Endothelial cell (in vitro differentiated cells): ENCODE results near the gene GPER1. TPM values are rescaled to one million over a fixed set of nuclear protein-coding genes. Genes with fewer than 3 reads are reported as not detected.

Experiments
- DNase-seq: peaks from one replicate; pipeline ENCODE4 v3.0.0; 2021; ENCODE audit warnings: low spot score
- H3K27ac Mint-ChIP-seq: one replicate; pipeline ENCODE4 v1.8.0; 2021; ENCODE audit warnings: mixed read lengths, inconsistent platforms; ENCODE audit not compliant: unreplicated experiment
- H3K27me3 Mint-ChIP-seq: one replicate; pipeline ENCODE4 v1.8.0; 2021; ENCODE audit warnings: mild to moderate bottlenecking, moderate library complexity, mixed read lengths, inconsistent platforms; ENCODE audit not compliant: unreplicated experiment
- H3K36me3 Mint-ChIP-seq: one replicate; pipeline ENCODE4 v1.8.0; 2021; ENCODE audit warnings: mild to moderate bottlenecking, low read depth, mixed read lengths, inconsistent platforms; ENCODE audit not compliant: unreplicated experiment
- H3K4me1 Mint-ChIP-seq: one replicate; pipeline ENCODE4 v1.8.0; 2021; ENCODE audit warnings: mild to moderate bottlenecking, mixed read lengths, inconsistent platforms; ENCODE audit not compliant: unreplicated experiment
- H3K4me3 Mint-ChIP-seq: one replicate; pipeline ENCODE4 v1.8.0; 2021; ENCODE audit warnings: mild to moderate bottlenecking, mixed read lengths, inconsistent platforms; ENCODE audit not compliant: unreplicated experiment
- H3K9me3 Mint-ChIP-seq: one replicate; pipeline ENCODE4 v1.8.0; 2021; ENCODE audit warnings: mixed read lengths, inconsistent platforms; ENCODE audit not compliant: unreplicated experiment
- total RNA-seq: library from RNA; stranded (reverse); fragmentation: NEBNext Ultra II Directional; extraction: Animal tissue kit (Norgen Biotek cat#: 25700); gene quantifications from one replicate; pipeline ENCODE4 v1.2.1, GENCODE V29; 2021; ENCODE audit not compliant: unreplicated experiment
- TF ChIP-seq, protein P1 (sequence below): fragments of 200-600 bp; sonication (generic); IDR thresholded peaks from one replicate; pipeline ENCODE4 v1.5.0; 2021; ENCODE audit warnings: antibody characterized with exemption; ENCODE audit not compliant: unreplicated experiment

The GPER1 gene
- total RNA-seq, 1 donor from 2014 or later: 0.72 TPM

DNA sequence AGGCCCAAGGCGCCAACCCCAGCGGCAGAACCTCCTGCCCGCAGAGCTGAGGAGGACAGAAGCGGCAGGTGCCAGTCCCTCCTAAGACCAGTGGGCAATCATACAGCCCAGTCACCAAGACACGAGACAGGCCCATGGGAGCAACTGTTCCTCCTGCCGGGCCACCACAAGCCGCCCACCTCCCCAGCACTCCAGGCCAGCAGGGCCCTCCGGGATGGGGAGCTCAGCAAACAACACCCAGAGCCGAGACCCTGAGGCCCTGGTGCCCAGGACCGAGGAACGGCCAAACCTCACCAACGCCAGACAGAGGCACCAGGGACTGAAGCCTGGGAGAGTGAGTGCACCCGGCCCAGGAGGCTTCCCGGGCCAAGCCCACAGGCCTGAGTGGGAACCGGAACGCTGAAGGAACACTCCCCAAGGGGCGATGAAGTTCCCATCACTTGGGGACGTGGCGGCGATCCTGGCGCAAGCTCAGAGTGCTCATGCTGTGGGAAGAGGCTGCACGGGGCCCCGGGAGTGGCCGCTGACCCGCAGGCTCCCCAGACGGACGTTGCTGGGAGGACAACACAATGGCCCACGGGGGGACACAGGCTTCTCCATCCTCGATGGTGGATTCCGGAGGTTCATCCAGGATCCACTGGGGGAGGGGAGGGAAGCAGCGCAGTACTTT, 35.1 kb downstream of the GPER1 start:
- H3K4me3 Mint-ChIP-seq: no peak overlapping the region
- H3K27ac Mint-ChIP-seq: no peak overlapping the region
- no peaks in the 10 kb centered on the region for H3K9me3 Mint-ChIP-seq
- H3K4me1 Mint-ChIP-seq: no peaks in the 10 kb centered on the region
- no peaks in the 10 kb centered on the region for H3K36me3 Mint-ChIP-seq
- DNase-seq: no peak
- TF ChIP-seq, protein P1, sequence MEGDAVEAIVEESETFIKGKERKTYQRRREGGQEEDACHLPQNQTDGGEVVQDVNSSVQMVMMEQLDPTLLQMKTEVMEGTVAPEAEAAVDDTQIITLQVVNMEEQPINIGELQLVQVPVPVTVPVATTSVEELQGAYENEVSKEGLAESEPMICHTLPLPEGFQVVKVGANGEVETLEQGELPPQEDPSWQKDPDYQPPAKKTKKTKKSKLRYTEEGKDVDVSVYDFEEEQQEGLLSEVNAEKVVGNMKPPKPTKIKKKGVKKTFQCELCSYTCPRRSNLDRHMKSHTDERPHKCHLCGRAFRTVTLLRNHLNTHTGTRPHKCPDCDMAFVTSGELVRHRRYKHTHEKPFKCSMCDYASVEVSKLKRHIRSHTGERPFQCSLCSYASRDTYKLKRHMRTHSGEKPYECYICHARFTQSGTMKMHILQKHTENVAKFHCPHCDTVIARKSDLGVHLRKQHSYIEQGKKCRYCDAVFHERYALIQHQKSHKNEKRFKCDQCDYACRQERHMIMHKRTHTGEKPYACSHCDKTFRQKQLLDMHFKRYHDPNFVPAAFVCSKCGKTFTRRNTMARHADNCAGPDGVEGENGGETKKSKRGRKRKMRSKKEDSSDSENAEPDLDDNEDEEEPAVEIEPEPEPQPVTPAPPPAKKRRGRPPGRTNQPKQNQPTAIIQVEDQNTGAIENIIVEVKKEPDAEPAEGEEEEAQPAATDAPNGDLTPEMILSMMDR: no peak
- no peaks in the 10 kb centered on the region for H3K27me3 Mint-ChIP-seq

- DNase-seq: peak; percentile 87
- TF ChIP-seq, protein P1: peak; percentile 21
- H3K9me3 Mint-ChIP-seq: no peaks in the 10 kb centered on the region
- H3K27ac Mint-ChIP-seq: no peak overlapping the region
- no peak overlapping the region for H3K4me3 Mint-ChIP-seq
- no peaks in the 10 kb centered on the region for H3K36me3 Mint-ChIP-seq
- H3K4me1 Mint-ChIP-seq: no peaks in the 10 kb centered on the region
- no peaks in the 10 kb centered on the region for H3K27me3 Mint-ChIP-seq
These were observed 35.8 kb downstream of the GPER1 start for GRCh38 chr7:1123715-1124114.

DNA sequence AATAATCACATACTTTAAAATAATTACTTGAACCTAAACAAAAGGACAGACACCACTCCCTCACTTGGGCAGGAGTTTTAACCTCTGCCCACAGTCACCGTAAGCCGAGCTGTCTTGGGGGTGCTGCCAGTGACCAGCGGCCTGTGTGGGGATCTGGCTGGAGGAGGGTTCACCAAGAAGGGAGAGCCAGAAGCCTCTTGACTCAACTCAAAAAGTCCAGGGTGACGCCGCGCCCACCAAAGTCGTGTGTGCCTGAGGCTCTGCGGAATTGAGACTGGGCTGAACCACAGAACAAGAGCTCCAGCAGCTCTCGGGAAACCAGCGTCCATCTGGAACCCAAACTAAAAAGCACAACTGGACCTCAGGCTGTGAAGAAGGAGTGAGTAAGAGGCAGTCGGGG, 36.3 kb downstream of the GPER1 start:
- no peak overlapping the region for H3K27ac Mint-ChIP-seq

GRCh38 chr7:1124816-1125602, 37.1 kb downstream of the GPER1 start:
- Mint-ChIP-seq H3K27ac (no peak overlapping the region), H3K4me1 (no peaks in the 10 kb centered on the region), H3K27me3 (no peaks in the 10 kb centered on the region), H3K9me3 (no peaks in the 10 kb centered on the region), H3K4me3 (no peak overlapping the region), H3K36me3 (peaks cover 6% of the 10 kb centered on the region)
- TF ChIP-seq, protein P1: no peak
- no peak for DNase-seq

More for the DNA sequence above, 36.3 kb downstream of the GPER1 start:
- no peaks in the 10 kb centered on the region for H3K27me3 Mint-ChIP-seq
- no peaks in the 10 kb centered on the region for H3K4me1 Mint-ChIP-seq
- H3K4me3 Mint-ChIP-seq: no peak overlapping the region
- H3K36me3 Mint-ChIP-seq: no peaks in the 10 kb centered on the region
- TF ChIP-seq, protein P1: no peak
- no peak for DNase-seq
- no peaks in the 10 kb centered on the region for H3K9me3 Mint-ChIP-seq

- Mint-ChIP-seq H3K9me3 (no peaks in the 10 kb centered on the region), H3K4me3 (no peak overlapping the region), H3K27me3 (no peaks in the 10 kb centered on the region), H3K36me3 (peaks cover 6% of the 10 kb centered on the region), H3K4me1 (no peaks in the 10 kb centered on the region), H3K27ac (no peak overlapping the region)
- TF ChIP-seq, protein P1: no peak
- no peak for DNase-seq
These were observed 37.7 kb downstream of the GPER1 start for GRCh38 chr7:1125603-1125969.
